OCI-M2 (cell line): ENCODE results near the gene CAMK2N1.
"Not testable (repeated sequence)": the region's sequence is repeated elsewhere in the genome, so short reads cannot be mapped to it uniquely, and the experiment has no call there.

Source experiments
- DNase-seq: peaks from one replicate; lab custom pipeline; 2025; ENCODE audit not compliant: unreplicated experiment; lab: John Stamatoyannopoulos, UW

Gene CAMK2N1

GRCh38 chr1:20496725-20497383, 10.8 kb upstream of the CAMK2N1 start:
- DNase-seq = not testable (repeated sequence)

- no peak for DNase-seq
Observed at GRCh38 chr1:20496241-20496661, 10.2 kb upstream of the CAMK2N1 start.

- DNase-seq = no peak
Observed at GRCh38 chr1:20495661-20496060, 9.7 kb upstream of the CAMK2N1 start.

DNA sequence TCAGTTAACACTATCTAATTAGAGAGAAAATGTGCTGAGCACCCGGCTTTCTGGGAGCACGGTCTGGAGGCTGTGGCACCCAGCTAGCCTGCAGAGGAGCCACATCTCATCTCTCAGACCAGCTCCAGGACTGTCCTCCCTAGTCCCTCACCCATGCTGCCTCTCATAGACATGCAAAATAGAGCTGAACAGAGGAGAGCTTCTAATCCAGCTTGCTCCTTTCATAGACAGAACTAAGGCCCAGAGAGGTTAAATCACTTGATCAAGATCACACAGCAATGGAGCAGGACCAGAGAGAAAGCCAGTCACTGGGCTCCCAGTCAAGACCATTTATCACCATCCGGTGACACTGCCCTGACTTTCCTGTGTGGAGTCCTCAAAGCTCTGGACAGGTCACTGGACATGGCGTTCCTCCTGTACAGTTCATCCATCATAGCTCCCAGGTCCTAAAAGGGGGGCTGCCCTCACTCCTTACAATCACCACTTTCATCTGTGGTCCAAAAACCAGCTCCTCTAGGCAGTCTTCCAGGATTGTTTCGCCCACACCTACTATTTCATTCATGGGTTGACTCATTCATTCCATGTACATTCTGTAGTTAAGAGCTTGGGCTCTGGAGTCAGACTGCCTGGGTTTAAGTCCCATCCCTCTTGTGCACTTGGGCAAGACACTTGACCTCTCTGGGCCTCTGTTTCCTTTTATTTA, 8.8 kb upstream of the CAMK2N1 start:
- DNase-seq = no peak

GRCh38 chr1:20493839-20494608, 8.0 kb upstream of the CAMK2N1 start:
- DNase-seq = no peak

GRCh38 chr1:20493309-20493708, 7.3 kb upstream of the CAMK2N1 start:
- DNase-seq = no peak

- no peak for DNase-seq
Observed at GRCh38 chr1:20492751-20493150, 6.7 kb upstream of the CAMK2N1 start.

DNA sequence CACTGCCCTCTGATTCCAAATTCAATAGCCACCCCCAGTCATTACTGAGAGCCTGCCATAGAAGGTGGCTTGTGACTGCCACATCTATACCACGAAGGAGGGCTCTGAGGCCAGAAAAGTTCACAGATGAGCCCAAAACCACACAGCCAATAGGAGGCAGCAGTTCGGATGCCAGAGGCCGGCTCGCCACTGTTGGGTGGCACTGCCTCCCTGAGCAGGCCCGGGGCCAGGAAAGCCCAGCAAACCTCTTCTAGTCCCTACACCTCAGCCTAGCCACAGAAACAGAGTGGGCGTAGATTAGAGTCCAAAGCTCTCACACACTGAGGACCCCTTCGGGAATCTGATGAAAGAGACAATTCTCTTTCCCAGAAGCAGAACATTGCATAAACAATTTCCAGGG, 5.9 kb upstream of the CAMK2N1 start:
- no peak for DNase-seq

- no peak for DNase-seq
Observed at GRCh38 chr1:20491178-20491577, 5.2 kb upstream of the CAMK2N1 start.

- no peak for DNase-seq
Observed at GRCh38 chr1:20487236-20487590, 1.2 kb upstream of the CAMK2N1 start.

DNA sequence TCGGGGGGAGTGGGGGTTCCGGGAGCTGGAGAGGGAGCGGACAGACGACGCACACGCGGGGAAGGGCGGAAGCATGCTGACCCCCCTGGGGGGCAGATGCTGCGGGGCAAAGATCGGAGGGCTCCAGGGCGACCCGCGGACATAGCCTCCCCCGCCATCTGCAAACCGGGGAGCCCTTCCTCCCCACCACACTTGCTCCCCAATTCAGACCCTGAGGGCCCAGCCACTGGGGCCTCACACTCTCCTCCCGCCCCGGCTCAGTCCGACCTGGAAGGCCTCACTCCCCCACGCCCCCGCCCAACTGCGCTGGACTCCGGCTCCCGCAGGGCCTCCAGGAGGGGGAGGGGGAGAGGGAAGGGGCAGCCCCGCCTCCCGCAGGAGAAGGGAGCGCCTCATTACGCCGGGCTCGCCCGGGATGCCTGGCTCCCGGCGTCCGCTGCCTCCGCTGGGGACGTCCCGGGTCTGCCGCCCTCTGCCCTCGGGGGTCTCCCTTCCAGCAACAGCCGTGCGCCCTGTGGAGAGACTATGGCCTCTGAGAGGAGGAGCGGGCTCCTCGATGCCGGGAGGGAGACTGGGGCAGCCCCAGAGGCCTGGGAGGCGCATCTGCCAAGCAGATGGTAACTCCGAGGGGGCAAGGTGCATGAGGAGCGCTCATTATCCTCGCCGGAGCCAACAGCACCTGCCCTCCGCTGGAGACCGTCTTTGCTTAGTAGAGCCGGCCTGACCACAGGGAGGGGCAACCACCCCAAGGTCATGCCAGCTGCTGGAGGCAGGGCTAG, 636 bp upstream of the CAMK2N1 start:
- DNase-seq = no peak

- DNase-seq = no peak
Observed at GRCh38 chr1:20484519-20485462, 1.2 kb downstream of the CAMK2N1 start.

- no peak for DNase-seq
Observed at GRCh38 chr1:20483833-20484518, 2.0 kb downstream of the CAMK2N1 start.

- no peak for DNase-seq
Observed at GRCh38 chr1:20483098-20483832, 2.7 kb downstream of the CAMK2N1 start.

DNA sequence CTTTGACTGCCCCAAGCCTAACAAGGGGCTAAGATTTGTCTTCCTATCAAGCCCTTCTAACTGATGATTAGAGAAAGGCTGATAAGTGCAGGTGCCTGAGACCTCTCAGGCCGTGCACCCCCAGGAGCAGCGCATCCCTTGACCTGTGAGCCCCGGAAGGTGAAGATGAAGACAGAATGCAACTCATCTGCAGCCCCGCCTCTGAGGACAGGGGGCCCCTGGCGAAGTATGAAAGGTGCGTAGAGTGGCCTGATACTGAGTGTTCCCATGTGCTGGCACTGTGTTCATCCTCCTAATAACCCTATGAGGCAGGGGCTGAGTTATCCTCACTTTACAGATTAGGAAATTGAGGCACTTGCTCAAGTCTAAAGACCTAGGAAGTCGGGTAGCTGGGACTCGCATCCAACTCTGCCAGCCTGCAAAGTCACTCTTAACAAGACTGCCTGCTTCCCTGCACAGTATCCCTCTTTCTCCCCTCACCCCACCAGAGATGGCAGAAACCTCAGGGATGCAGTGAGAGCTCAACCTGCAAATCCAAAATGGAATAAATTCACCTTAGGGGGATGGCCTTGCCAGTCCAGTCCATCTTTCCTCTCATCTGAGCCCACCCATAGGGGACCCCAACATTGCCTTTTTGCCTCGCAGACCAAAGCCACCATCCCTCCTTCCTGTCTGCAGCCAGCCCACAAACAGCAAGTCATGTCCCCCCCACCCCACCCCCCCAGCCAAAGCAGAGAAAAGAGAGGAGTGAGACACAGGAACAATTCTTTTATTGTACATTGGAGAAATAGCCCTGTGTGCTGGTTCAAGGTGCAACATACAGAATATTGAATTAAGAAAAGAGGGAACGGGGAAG, 4.1 kb downstream of the CAMK2N1 start:
- DNase-seq = no peak

- DNase-seq = no peak
Observed at GRCh38 chr1:20480951-20481617, 4.9 kb downstream of the CAMK2N1 start.

DNA sequence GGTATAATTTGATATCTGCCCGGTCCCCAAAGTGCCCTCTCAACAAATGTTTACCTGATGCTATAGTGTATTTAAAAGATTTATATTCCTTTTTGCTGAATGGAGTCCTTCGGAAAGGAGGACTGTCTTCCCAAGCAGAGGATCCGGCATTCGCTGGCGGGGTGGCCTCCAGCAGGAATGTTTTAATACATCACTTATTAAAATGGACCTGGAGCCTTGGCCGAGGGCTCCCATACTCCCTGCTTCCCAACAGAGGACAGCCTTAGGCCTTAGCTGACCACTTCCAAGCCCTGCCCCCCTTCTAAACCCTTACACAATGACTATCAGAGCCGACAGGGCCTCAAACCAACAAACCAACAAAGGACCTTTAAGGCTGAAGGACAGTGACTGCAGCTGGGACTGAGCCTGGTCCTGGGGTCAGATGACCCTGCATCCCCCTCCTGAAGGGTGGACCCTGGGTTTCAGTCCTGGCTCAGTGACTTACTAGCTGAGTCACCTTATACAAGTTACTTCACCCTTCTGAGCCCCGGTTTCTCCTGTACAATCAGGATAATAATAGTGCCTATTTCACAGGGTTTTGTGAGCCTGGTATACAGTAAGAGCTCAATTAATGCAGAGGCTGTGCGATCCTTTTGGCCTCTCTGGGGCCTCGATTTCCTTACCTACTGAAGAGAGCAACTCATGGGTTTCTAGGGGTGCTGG, 5.6 kb downstream of the CAMK2N1 start:
- no peak for DNase-seq
